HG03159 (cell line): Measurements from ENCODE around the gene PLCXD1.
A peak's percentile ranks its signal among the peaks of the same experiment; 100 is the strongest.
"Not testable (repeated sequence)": the region's sequence is repeated elsewhere in the genome, so short reads cannot be mapped to it uniquely, and the experiment has no call there.

Experiments
- ATAC-seq: cut with Tn5 transposase; IDR thresholded peaks from one replicate; pipeline ENCODE4 v1.9.1; 2021; ENCODE audit warnings: mild to moderate bottlenecking, moderate library complexity; ENCODE audit not compliant: unreplicated experiment

The PLCXD1 gene

GRCh38 chrX:262381-262909 is 18.7 kb upstream of the PLCXD1 start:
- ATAC-seq: peak; percentile 76

GRCh38 chrX:264006-264405 is 17.2 kb upstream of the PLCXD1 start:
- ATAC-seq: not testable (repeated sequence)

- no peak for ATAC-seq
Measured at GRCh38 chrX:264634-265455, 16.3 kb upstream of the PLCXD1 start.

GRCh38 chrX:265502-265901 is 15.7 kb upstream of the PLCXD1 start:
- ATAC-seq: no peak

- no peak for ATAC-seq
Measured at GRCh38 chrX:267771-268261, 13.4 kb upstream of the PLCXD1 start.

- ATAC-seq: no peak
Measured at GRCh38 chrX:270848-271367, 10.3 kb upstream of the PLCXD1 start.

GRCh38 chrX:274904-275475 is 6.2 kb upstream of the PLCXD1 start:
- ATAC-seq: no peak

GRCh38 chrX:275476-275966 is 5.7 kb upstream of the PLCXD1 start:
- ATAC-seq: peak; percentile 24

- peak; percentile 79 for ATAC-seq
Measured at GRCh38 chrX:275967-276580, 5.1 kb upstream of the PLCXD1 start.

- ATAC-seq: peak; percentile 30
Measured at GRCh38 chrX:276581-277201, 4.5 kb upstream of the PLCXD1 start.

GRCh38 chrX:279757-280604 is 1.2 kb upstream of the PLCXD1 start:
- not testable (repeated sequence) for ATAC-seq

- not testable (repeated sequence) for ATAC-seq
Measured at GRCh38 chrX:280722-281121, 459 bp upstream of the PLCXD1 start.

GRCh38 chrX:282000-282681 is 960 bp downstream of the PLCXD1 start:
- not testable (repeated sequence) for ATAC-seq

- peak; percentile 100 for ATAC-seq
Measured at GRCh38 chrX:283115-283845, 2.1 kb downstream of the PLCXD1 start.

GRCh38 chrX:285076-285677 is 4.0 kb downstream of the PLCXD1 start:
- ATAC-seq: no peak

- no peak for ATAC-seq
Measured at GRCh38 chrX:287670-288069, 6.5 kb downstream of the PLCXD1 start.

GRCh38 chrX:288561-288991 is 7.4 kb downstream of the PLCXD1 start:
- ATAC-seq: no peak
